NCI-H1092 (cell line): ENCODE data around the gene NUP88.

Experiments used
- DNase-seq: peaks from one replicate; lab custom pipeline; 2025; lab: John Stamatoyannopoulos, UW

Gene NUP88

DNA sequence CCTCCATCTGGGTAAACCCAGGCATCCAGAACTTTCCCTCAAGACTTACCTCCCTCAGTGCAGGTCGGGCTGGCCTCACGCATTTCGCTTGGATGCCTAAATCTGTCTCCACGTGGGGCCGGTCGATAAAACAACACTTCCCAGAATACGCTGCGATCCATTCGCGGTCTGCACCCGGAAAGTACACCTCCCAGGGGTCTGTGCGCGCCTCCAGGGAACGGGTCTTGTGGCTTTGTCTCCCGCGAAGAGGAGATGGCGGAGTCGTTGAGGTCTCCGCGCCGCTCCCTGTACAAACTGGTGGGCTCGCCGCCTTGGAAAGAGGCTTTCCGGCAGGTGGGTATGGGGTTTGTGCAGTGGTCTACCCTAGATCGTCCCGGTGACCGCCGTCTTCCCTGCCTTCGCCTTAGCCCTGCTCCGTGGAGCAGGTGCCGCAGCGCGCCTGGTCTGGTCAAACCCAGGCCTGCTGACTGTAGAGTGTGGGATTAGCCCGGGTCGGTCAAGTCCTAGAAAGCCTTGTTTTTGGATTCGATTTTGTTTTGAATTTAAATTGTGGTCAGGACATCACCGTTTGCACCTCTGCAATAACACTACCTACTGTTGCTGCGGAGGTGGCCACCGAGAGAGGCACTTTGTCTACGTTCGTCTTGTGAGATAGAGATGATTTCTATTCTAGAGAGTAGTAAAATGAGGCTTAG, 644 bp upstream of the NUP88 start, which contains the start of gene RPAIN:
TSS of gene RPAIN (plus strand) at position 224 of the 695 bp plus-strand sequence. CDS start at position 253, 29 bp downstream.
- DNase-seq = peak; percentile 84

DNA sequence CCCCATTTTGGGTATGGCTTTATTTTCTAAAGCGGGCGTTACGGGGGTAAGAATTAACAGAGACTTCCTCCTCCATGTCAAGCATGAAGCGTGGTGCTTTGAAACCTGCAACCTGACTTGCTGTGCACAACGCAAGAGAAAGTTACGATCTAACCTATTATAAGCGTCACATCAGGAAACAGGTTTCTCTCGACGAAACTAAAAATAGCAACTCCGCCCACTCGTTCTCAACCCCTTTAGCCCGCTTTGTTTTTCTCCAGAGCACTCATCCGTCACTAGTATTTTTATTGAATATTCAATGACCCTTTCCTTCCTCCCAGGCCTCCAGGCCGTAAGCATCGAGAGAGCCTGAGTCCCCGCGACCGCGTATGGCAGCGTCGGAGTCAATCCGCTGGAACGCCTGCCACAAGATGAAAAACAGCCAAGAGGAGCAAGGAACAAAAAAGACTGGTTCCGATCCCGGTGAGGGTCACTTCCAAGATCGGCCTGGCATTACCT, 555 bp downstream of the NUP88 start:
- DNase-seq = no peak

DNA sequence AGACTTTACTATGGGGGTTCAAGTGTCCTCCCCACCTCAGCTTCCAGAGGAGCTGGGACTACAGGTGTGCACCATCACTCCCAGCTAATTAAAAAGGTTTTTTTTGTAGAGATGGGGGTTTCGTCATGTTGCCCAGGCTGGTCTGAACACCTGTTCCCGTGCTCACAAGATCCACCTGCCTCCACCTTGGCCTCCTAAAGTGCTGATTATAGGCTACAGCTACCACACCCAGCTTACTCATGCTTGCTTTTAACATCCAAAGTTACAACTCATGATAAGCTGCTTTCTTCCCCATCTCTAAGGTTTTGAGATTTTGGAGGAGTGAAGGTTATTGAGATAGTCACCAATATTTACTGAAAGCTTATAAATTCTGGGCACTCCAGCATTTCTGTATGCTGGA, 2.6 kb downstream of the NUP88 start:
- DNase-seq = no peak

DNA sequence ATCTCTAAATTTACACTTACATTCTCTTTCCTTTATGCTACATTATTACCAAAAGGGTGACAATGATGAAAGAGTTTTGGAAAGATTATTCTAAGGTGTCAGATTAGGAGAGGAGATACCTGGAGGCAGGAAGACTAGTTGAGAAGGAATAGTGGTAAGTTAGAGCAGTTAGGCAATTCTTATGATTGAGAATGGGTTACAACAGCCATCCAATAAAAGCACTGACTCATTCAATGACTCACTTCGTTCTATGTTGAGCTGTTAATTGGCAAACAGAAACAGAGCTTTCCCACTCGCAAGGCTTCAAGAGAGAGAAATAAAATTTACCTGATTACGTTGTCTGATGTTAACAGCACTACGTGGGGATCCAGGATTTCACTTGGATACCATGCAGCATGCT, 5.8 kb downstream of the NUP88 start:
- DNase-seq = no peak

DNA sequence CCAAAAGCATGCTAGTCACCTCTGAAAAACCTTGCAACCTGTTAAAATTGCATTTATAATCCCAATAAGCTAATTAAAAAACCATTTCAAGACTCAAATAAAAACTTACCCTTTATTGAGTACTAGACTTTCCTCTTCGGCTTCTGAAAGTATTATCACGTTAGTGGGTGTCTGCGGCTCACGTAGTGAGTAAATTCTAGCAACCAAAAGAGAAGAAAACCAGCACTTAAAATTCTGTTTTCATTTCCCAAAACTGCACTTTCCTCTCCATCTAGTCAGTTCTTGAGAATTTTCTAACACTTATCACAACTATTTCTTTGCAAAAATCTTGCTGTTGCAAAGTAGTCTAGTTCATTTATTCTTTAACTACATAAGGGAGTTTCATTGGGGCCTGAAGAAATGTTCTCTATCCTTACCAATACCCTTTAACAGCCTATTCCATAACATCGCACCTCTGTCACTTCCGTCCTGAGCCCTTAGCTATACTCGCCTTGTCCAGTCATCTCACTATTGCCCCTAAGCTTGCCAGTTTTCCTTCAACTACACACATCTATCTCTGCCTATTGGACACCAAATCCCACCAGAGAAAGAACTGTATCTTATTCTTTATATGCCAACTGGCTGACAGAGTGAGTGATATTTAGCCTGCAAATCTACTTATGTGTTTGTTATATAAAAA, 8.7 kb downstream of the NUP88 start:
- no peak for DNase-seq

DNA sequence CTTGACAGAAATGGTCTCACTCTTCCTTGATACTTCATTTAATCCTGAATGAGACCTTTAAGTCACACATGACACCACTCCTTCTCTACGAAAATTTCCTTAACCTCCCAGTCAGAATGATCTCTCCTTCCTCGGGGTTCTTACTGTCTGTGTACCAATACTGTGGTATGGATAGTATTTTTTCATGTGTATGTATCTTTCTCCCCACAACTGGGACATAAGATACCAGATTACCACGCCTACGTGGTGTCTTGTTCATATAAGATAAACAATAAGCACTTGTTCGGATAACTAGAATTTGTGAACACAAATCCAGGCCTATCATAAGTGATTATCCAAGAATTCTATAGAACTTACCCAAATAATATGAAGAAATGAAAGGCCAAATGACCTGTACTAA, 11.3 kb downstream of the NUP88 start:
- no peak for DNase-seq

DNA sequence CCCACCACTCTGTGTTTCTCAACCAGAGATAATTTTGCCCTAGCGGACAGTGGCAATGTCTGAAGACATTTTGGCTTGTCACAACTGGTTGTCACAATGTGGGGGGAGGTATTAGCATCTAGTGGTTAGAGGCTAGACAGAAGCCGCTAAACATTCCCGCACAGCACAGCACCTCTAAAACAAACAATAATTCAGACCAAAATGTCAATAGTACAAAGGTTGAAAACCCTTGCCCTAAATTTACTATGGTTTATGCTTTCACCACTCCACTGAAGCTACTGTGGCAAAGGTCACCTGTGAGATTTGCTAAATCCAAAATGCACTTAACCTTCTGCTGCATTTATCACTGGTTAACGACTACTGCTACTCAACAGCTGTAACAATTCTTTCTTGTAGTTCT, 14.1 kb downstream of the NUP88 start:
- no peak for DNase-seq

DNA sequence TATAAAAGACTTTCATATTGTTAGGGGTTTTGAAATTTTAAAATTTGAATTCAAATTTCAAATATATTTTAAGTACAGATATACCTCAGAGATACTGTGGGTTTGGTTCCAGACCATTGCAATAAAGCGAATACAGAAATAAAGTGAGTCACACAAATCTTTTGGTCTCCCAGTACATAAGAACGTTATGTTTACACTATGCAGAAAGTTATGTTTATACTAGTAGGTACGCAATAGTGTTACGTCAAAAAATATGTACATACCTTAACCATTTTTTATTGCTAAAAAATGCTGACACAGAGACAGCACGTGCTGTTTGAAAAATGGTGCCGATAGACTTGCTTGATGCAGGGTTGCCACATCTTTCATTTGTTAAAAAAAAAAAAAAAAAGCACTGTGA, 19.7 kb downstream of the NUP88 start:
- DNase-seq = no peak

DNA sequence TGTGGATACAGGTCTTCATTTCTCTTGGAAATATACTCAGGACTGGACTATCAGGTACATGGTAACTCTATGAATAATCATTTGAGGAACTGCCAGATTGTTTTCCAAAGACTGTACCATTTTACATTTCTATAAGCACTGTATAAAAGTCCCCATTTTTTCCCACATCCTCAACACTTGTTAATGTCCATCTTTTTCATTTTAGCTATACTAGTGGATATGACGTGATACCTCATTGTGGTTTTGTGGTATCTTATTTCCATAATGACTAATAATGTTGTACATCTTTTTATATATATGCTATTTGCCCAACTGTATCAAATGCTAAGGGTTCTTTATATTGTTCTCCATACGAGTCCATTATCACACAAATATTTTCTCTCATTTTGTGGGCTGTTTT, 22.9 kb downstream of the NUP88 start:
- no peak for DNase-seq

DNA sequence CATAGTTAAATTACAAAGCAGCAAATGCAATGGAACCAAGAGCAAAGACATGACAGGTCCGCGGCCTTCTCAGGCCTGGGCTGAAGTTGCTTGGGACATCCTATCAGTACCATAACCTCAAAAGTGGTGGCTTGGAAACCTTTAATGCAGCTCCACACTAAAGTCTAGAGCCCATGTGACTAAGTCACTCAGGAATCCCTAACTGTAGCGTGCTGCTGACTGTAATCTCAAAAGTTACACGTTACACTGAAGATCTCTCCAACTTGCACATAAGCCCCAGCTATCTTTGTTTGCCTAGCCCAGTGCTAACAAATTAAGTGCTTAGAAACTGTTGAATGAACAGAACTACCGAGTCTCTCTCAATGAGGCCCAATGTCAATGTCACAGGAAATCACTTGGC, 27.8 kb downstream of the NUP88 start:
- no peak for DNase-seq

DNA sequence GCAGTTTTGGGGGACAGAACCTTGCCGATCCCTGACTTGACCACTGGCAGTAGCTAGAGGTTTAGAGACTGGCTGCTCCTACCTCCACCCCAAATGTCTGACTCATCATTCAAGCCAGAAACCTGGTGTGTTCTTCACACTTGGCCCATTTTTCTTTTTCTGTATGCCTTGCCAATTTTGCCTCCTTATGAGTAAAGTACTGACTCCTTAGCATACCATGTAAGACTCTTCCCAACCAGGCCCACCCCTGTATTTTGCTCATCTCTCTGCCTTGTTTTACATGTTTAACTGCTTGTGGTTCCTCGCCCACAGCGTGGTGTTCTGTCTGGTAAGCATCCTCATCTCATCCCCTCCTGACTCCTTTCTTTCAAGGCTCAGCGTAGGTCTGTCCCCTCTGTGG, 37.9 kb downstream of the NUP88 start:
- no peak for DNase-seq

DNA sequence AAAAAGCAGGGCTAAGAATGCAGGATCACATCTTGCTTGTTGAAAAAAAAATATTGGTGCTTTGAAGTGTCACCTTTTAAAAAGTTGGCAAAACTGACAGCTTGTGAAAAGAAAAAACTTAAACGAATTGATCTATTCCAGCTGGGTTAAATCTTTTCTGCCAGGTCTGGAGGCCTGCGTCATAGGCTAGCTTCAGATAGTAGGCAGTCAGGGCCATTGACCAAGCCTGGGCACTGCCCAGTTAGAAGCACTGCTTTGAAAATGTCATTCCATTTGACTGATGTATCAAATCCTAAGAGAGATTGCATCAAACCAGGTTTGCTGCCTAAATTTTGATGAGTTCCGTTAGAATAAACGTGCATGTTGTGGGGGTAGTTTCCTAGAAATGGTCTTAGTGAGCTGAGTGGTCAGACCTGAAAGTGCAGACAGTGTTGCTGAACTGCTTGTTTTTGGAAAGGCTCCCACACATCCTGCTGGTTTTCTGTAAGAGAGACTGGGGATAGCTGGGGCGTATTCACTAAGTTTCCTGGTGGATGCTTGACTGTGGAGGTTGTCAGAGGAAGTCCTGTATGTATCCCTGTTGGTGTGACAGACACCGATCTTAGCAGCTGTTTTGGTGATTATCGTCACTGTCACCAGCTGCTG, 38.8 kb downstream of the NUP88 start:
- no peak for DNase-seq

DNA sequence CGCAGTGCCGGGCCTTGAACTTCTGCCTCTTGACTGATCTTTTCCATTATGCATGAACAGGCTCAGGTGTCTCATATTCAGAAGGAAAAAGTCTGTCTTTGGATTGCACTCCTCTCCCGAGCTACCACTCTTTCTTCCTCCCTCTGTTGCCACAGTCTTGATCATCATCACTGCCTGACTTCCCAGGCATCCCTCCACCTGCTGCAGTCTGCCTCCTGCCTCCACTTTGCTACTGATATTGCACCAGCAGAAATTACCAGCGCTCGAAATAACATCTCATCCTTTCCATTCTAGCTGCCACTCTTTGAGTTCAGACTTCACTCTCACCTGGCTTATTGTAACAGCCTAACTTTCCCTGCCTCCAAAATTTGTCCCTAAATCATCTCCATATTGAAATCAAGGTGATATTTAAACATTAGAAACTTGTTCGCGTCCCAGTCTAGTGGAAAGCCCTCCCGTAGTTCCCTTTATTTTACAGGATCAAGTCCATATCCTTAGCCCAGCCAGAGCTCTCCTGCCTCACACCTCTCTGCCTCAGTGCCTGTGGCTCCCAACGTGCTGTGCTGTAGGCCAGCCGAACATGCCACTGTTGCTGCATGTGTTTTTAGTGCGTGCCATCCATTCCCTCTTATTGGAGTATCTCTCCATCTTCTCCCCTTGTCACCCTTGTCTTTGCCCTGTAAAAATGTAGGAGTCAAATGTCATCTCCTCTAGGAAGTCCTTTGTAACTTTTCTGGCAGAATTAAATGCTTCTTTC, 39.9 kb downstream of the NUP88 start:
- no peak for DNase-seq

DNA sequence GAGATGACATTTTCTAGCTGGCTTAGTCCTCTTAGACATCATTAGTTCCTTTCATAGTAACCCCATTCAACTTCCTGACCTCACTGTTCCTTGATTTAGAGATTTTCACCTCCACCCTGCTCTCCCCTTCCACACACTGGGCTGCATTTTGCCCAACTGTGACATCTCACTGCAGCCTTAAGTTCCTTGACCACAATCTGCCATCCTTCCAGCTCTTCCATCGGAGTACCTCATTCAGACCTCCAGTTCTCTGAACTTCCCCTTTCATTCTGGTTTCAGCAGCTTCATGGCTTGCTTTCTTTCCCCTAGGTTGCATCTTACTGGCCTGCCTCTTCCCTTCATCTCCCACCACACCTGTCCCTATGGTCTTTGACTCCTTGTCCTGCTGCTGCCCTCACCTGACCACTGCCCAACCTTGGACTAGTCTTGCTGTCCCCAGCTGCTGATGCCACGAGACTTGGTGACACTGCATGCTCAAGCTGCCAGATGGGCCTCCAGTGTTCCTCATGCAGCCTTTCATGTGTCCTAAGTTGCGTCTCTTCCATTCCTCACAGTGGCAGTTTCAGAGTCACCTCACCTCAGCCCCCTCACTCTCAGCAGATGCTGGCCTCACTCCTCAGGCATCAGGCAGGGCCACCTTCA, 40.8 kb downstream of the NUP88 start:
- DNase-seq = no peak

DNA sequence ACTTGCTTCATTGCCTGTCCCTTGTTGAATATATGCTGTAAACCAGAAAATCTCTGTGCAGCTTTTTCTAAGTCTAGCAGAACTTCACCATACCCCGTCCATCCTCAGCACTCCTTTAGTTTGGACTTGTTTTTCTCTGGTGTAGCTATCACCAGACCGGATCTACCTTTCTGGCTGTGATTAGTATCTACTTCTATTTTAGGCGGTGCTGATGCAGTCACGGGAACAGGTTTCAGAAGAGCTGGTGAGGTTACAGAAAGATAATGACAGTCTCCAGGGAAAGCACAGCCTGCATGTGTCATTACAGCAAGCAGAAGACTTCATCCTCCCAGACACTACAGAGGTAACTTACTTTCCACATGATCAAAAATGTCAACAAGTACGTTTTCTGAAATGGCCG, 46.4 kb downstream of the NUP88 start:
- DNase-seq = no peak

DNA sequence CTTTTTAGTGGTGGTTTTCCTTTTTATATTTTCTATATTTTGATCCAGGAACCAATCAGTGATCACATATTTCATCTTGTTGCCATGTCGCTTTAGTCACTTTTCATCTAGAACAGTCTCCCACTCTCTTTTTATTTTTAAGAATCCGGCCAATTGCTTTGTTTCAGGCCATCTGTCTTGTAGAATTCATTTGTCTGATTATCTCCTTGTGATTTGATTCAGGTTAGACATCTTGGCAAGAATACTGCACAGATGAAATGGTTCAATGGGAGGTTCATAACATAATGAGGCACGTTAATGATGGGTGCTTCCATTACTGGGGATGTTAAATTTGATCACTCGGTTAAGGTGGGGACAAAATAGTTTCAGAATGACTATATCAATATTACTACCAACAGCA, 49.1 kb downstream of the NUP88 start:
- DNase-seq = no peak

DNA sequence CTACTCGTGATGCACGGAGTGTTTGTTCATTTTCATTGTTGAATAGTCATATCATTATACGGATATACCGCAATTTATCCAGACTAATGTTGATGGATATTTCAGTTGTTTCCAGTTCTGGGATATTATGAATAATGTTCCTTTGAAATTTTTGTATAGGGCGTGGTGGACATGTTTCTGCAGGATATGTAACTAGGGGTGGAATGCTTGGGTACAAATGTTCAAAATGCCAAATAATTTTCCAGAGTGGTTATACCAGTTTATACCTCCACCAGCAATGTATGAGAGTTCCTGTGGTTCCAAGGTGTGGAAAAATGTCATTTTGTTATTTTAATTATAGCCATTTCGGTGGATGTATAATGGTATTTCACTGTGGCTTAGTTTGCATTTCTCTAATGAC, 53.6 kb downstream of the NUP88 start:
- DNase-seq = no peak

DNA sequence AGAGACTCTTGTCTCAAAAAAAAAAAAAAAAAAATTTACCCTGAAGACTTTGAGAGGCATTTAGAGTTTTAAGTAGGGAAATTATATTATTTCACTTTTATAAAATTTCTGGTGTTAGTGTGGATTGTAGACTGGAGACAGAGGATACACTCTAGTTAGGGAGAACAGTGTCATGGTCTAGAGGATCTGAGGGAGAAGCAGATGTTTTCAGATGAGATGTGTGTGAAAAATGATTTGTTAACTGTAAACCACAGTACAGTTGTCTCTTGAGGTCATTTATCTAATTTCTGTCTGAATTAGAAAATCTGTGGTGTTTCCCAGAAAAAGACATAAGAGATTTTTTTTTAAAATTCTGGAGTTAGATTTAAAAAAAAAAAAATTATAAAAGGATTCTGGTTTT, 54.8 kb downstream of the NUP88 start:
- DNase-seq = no peak

DNA sequence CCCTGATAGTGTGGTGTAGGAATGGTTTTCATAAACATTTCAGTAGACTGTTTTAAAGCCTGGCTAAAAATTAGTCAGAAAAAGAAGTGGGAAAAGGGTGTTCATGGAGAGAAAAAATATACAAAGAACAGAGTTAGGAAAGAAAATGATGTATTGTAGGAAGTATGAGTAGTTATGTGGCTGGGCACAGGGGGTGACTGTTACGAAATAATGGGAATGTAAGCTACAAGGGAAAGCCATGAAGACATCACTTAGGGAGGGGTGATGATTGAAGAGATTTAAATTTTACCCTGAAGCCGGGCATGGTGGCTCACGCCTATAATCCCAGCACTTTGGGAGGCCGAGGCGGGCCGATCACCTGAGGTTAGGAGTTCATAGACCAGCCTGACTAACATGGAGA, 55.3 kb downstream of the NUP88 start:
- no peak for DNase-seq

DNA sequence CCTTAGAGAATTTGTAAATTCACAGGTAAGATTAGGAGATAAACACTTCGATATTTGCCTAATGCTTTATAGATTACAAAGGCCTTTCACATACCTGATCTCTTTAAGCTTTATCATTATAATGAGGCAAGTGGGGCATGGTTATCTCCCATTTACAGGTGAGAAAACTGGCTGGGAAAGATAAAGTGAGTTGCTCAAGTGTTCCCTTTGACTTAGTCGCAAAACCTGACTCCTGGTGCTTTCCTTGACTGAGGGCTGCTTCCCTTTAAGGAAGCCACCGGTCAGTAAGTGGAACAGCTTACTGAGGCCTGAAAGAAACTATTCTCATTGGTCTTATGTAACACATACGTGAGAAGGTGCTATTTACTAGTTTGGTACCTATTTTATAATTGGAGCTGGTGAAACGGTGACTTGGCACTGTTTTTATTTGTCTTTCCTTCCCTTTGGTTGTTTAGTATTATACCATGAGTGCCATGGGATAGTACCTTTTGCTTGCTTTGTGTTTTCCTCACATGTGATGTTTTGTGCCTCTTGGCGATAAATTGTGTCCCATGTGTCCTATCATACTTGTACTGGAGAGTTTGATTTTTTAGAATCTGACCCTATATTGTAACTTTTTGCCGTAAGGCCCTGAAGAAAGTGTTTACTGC, 57.2 kb downstream of the NUP88 start:
- no peak for DNase-seq

DNA sequence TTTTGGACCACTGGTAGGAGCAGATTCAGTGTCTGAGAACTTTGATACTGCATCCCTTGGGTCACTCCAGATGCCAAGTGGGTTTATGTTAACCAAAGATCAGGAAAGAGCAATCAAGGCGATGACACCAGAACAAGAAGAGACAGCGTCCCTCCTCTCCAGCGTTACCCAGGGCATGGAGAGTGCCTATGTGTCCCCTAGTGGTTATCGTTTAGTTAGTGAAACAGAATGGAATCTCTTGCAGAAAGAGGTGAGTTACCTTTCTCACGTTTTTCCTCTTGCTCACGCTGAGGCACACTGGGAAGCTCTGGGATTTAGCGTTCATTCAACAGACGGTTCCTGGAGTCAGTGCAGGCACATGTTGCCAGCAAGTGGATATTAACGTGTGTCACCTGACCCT, 58.0 kb downstream of the NUP88 start:
- no peak for DNase-seq
